C4-2B (cell line): ENCODE data around the gene MLLT1.
A peak's percentile ranks its signal among the peaks of the same experiment; 100 is the strongest.

Experiments
- H3K27ac ChIP-seq: fragments of 450-650 bp; 2 replicates; pipeline ENCODE4 v1.5.1; 2017
- ZFX ChIP-seq: fragments of 450-650 bp; IDR thresholded peaks from 2 replicates; pipeline ENCODE4 v1.6.1; 2017
- TF ChIP-seq, protein P1 (sequence below): fragments of 450-650 bp; conservative IDR thresholded peaks from 2 replicates; pipeline ENCODE4 v1.5.1; 2017; ENCODE audit warnings: mild to moderate bottlenecking

The MLLT1 gene

GRCh38 chr19:6209233-6209632 lies 70.5 kb downstream of the MLLT1 start:
- no peak for TF ChIP-seq ZFX
- TF ChIP-seq, protein P1, sequence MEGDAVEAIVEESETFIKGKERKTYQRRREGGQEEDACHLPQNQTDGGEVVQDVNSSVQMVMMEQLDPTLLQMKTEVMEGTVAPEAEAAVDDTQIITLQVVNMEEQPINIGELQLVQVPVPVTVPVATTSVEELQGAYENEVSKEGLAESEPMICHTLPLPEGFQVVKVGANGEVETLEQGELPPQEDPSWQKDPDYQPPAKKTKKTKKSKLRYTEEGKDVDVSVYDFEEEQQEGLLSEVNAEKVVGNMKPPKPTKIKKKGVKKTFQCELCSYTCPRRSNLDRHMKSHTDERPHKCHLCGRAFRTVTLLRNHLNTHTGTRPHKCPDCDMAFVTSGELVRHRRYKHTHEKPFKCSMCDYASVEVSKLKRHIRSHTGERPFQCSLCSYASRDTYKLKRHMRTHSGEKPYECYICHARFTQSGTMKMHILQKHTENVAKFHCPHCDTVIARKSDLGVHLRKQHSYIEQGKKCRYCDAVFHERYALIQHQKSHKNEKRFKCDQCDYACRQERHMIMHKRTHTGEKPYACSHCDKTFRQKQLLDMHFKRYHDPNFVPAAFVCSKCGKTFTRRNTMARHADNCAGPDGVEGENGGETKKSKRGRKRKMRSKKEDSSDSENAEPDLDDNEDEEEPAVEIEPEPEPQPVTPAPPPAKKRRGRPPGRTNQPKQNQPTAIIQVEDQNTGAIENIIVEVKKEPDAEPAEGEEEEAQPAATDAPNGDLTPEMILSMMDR = no peak
- no peak overlapping the region for H3K27ac ChIP-seq

- TF ChIP-seq ZFX = no peak
- TF ChIP-seq, protein P1 = no peak
- H3K27ac ChIP-seq = no peak overlapping the region
These were observed 74.7 kb downstream of the MLLT1 start for GRCh38 chr19:6204866-6205723.

GRCh38 chr19:6204212-6204611 lies 75.6 kb downstream of the MLLT1 start:
- no peak for TF ChIP-seq ZFX
- TF ChIP-seq, protein P1 = no peak
- no peak overlapping the region for H3K27ac ChIP-seq

DNA sequence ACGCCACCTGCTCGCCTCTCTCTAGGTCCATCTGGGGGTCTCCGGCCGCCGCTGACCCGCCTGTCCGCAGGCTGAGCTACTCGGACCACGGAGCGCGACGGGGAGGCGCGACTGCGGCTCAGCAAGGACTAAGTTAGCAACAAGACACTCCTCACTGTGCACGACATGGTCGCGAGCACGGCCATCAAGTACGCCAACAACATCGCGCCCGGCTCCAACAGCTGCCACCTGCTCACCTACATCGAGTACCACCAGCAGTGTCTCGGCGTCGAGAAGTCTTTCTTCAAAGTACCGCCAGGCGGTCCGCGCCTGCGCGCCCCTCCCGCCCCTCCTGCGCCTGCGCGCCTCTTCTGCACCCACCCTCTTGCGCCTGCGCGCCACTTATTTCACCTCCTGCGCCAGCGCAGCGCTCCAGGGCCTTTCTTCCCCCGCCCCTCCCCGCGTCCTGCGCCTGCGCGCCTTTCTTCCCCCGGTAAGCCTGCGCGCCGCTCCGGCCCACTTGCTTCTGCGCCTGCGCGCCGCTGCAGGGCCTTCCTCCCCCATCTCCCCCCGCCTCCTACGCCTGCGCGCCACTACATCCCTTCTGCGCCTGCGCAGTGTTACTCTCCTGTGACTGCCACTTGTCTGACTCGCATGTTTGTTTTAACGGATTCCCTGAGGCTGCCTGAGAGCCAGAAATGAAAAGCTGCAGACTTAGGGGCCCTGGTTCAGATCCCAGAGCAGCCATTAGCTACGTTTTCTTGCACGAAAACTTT lies 80.4 kb downstream of the MLLT1 start:
- peak overlapping the region; percentile 87 for H3K27ac ChIP-seq
- TF ChIP-seq, protein P1 = no peak
- TF ChIP-seq ZFX = no peak

GRCh38 chr19:6198896-6199239 lies 80.9 kb downstream of the MLLT1 start:
- peak overlapping the region; percentile 87 for H3K27ac ChIP-seq

DNA sequence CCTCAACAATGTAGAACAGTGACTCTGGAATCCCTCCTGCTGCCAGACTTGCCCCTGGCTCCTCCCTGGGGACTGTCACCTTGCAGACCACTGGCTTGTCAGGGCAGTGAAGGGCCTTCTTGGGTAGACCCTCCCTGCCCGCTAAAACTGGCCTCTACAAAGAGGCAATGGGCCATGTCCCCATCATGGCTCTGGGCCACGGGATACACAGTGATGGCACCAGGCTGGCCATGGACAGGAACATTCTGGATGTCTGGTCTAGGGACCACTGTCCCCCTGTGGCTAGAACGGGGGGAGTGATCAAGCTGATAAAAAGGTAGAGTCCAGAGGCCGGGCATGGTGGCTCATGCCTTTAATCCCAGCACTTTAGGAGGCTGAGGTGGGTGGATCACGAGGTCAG lies 83.4 kb downstream of the MLLT1 start:
- no peak overlapping the region for H3K27ac ChIP-seq
- TF ChIP-seq ZFX = no peak
- TF ChIP-seq, protein P1 = no peak

More at GRCh38 chr19:6198896-6199239, 80.9 kb downstream of the MLLT1 start:
- no peak for TF ChIP-seq ZFX
- TF ChIP-seq, protein P1 = no peak

DNA sequence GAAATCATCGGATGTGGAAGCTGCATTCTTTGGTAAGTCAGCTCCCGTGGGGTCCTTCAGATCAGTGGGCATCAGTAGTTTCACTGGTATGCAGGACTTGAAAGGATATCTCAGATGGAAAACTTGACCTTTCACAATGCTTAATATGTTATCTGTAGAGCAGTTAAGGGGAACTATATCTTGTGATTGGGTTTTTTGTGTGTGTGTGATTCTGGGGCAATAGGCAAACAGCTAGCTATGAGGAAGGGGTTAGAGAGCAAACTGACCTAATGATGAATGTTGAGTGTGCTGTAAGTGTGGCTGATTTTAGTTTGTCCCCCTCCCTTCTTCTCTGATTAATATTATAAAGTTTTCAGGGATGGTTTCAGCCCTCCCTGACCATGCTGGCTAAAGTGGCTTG lies 91.0 kb downstream of the MLLT1 start:
- no peak for TF ChIP-seq ZFX
- TF ChIP-seq, protein P1 = no peak
- H3K27ac ChIP-seq = no peak overlapping the region
